HEK293T (cell line): ENCODE data around the gene CLC.

ENCODE experiments used
- BHLHE40 ChIP-seq: fragments of 450-650 bp; IDR thresholded peaks from 2 replicates; pipeline ENCODE4 v1.6.1; 2016; ENCODE audit warnings: mild to moderate bottlenecking, moderate library complexity, borderline replicate concordance
- ELF4 ChIP-seq: fragments of 450-650 bp; IDR thresholded peaks from 2 replicates; pipeline ENCODE4 v1.6.1; 2017; ENCODE audit warnings: antibody characterized with exemption
- LEF1 ChIP-seq: fragments of 450-650 bp; IDR thresholded peaks from 2 replicates; pipeline ENCODE4 v1.6.1; 2017; ENCODE audit warnings: mild to moderate bottlenecking, borderline replicate concordance
- NFRKB ChIP-seq: fragments of 450-650 bp; IDR thresholded peaks from 2 replicates; pipeline ENCODE4 v1.6.1; 2016; ENCODE audit warnings: mild to moderate bottlenecking, moderate library complexity
- SUZ12 ChIP-seq: fragments of 450-650 bp; IDR thresholded peaks from 2 replicates; pipeline ENCODE4 v1.6.1; 2016; ENCODE audit warnings: mild to moderate bottlenecking
- TARDBP ChIP-seq: fragments of 450-650 bp; IDR thresholded peaks from 2 replicates; pipeline ENCODE4 v1.6.1; 2016
- TF ChIP-seq, protein P1 (sequence below): fragments of 450-650 bp; IDR thresholded peaks from 2 replicates; pipeline ENCODE4 v1.6.1; 2016

DNA sequence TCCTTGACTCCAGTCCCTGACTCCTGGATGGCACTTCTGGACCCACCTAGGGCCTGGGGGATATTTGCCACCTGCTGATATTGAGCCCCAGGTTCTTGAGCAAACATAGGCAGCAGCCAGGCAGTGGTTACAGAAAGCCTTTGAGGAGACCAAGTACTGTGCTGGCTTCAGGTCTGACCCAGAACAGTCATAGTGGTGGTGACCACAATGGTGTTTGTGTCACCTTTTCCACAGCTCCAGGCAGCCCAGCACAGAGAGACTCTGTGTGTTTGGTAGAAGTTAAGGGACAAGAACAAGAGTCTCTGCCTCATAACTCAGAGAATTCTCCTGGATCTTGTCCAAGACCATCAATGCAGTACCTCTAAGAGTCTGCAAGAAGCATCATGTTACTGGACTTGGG lies 14.6 kb upstream of the CLC start:
- TF ChIP-seq TARDBP, result no peak
- TF ChIP-seq SUZ12, result no peak
- no peak for TF ChIP-seq BHLHE40
- no peak for TF ChIP-seq LEF1
- TF ChIP-seq, protein P1, sequence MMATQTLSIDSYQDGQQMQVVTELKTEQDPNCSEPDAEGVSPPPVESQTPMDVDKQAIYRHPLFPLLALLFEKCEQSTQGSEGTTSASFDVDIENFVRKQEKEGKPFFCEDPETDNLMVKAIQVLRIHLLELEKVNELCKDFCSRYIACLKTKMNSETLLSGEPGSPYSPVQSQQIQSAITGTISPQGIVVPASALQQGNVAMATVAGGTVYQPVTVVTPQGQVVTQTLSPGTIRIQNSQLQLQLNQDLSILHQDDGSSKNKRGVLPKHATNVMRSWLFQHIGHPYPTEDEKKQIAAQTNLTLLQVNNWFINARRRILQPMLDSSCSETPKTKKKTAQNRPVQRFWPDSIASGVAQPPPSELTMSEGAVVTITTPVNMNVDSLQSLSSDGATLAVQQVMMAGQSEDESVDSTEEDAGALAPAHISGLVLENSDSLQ, result no peak
- TF ChIP-seq NFRKB, result no peak
- no peak for TF ChIP-seq ELF4
